RWPE1 (cell line): Measurements from ENCODE around the gene ZNF160.

Experiments used
- CTCF ChIA-PET: fragments of 350-600 bp; sonication (Branson Sonifier 250); formaldehyde crosslinking; extraction: SDS; loops from one replicate; lab custom pipeline; 2021; lab: Yijun Ruan, JAX
- POLR2A ChIA-PET: fragments of 400-600 bp; formaldehyde crosslinking; extraction: SDS; loops from one replicate; lab custom pipeline; 2020; ENCODE audit warnings: antibody characterized with exemption; ENCODE audit not compliant: low non-redundant PET; lab: Yijun Ruan, JAX
- DNase-seq: peaks from one replicate; pipeline ENCODE4 v3.0.0; 2012; ENCODE audit warnings: low spot score
- H3K27ac ChIP-seq: fragments of 450-650 bp; 2 replicates; pipeline ENCODE4 v1.5.1; 2017
- CTCF ChIP-seq: fragments of 450-650 bp; conservative IDR thresholded peaks from 2 replicates; pipeline ENCODE4 v1.5.1; 2017; ENCODE audit warnings: low read depth, mild to moderate bottlenecking

The ZNF160 gene

DNA sequence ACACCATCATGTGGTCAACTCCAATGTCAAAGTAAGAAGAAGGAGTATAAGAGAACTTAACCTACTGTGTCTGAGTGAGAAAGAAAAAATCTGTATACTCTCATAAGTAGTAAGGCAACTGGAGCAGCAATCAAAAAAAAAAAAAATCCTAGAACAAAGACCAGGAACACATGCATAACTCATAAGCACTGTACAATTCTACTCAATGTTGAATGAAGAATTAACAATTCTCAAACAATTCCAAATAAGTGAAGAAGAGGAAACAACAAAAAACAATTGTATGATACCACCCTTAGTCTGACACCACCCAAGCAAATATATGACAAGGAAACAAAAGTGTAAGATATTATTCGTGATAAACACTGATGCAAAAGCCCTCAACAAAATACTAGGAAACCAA is 24.6 kb downstream of the ZNF160 start:
- ChIA-PET CTCF (no interaction called here), POLR2A (no interaction called here)
- H3K27ac ChIP-seq, result no peak overlapping the region
- no peak for DNase-seq
- no peak for TF ChIP-seq CTCF

- no peak for DNase-seq
- ChIA-PET POLR2A (no interaction called here), CTCF (no interaction called here)
Measured at GRCh38 chr19:53076984-53077383, 26.2 kb downstream of the ZNF160 start.

GRCh38 chr19:53068834-53069233 is 34.4 kb downstream of the ZNF160 start:
- ChIA-PET POLR2A (no interaction called here), CTCF (interaction anchor here (0.6 kb wide), 1 partner anchor 542 kb away, joined by 5 read pairs; no protein-coding TSS in a partner anchor)
- no peak for DNase-seq
- H3K27ac ChIP-seq, result no peak overlapping the region
- TF ChIP-seq CTCF, result no peak

More at GRCh38 chr19:53076984-53077383, 26.2 kb downstream of the ZNF160 start:
- TF ChIP-seq CTCF, result no peak
- no peak overlapping the region for H3K27ac ChIP-seq

DNA sequence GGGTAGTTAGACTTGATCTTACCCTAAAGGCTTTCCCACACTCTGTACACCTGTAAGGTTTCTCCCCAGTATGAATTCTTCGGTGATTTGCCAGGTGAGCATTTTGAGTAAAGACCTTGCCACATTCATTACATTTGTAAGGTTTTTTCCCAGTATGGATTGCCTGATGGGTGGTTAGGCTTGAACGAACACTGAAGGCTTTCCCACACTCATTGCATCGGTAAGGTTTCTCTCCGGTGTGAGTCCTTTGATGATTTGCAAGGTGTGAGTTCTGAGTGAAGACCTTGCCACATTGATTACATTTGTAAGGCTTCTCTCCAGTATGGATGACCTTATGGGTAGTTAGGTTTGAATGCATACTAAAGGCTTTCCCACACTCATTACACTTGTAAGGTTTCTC is 35.0 kb downstream of the ZNF160 start:
- no peak overlapping the region for H3K27ac ChIP-seq
- TF ChIP-seq CTCF, result no peak
- POLR2A ChIA-PET, result no interaction called here
- DNase-seq, result no peak
- CTCF ChIA-PET, result interaction anchor here (0.6 kb wide), 1 partner anchor 542 kb away, joined by 5 read pairs; no protein-coding TSS in a partner anchor

GRCh38 chr19:53057904-53058580 is 45.2 kb downstream of the ZNF160 start:
- no peak for TF ChIP-seq CTCF
- peak; percentile 35 for DNase-seq
- POLR2A ChIA-PET, result no interaction called here
- CTCF ChIA-PET, result no interaction called here
- H3K27ac ChIP-seq, result no peak overlapping the region

GRCh38 chr19:53055117-53055516 is 48.1 kb downstream of the ZNF160 start:
- no peak for TF ChIP-seq CTCF
- DNase-seq, result no peak
- ChIA-PET CTCF (interaction anchor here (0.7 kb wide), 1 partner anchor 37 kb away, joined by 3 read pairs; no protein-coding TSS in a partner anchor), POLR2A (no interaction called here)
- no peak overlapping the region for H3K27ac ChIP-seq
